Measurements from ENCODE around the gene SNAP47.
A peak's percentile ranks its signal among the peaks of the same experiment; 100 is the strongest.

The SNAP47 gene

GRCh38 chr1:227746676-227747075, 11.4 kb downstream of the SNAP47 start:
- H3K4me3 Mint-ChIP-seq = no peak overlapping the region
- no peak for DNase-seq
- H3K27me3 Mint-ChIP-seq (ENCODE audit: low read depth, poor library complexity) = no peaks in the 10 kb centered on the region
- no peaks in the 10 kb centered on the region for H3K36me3 Mint-ChIP-seq (ENCODE audit: low read depth)
- peak overlapping the region; percentile 62 for H3K27ac Mint-ChIP-seq
- no peaks in the 10 kb centered on the region for H3K9me3 Mint-ChIP-seq
- H3K4me1 Mint-ChIP-seq = no peaks in the 10 kb centered on the region
- TF ChIP-seq CTCF (IDR thresholded peaks at IDR 0.05) = no peak

GRCh38 chr1:227747382-227747781, 12.1 kb downstream of the SNAP47 start:
- H3K4me1 Mint-ChIP-seq = no peaks in the 10 kb centered on the region

DNA sequence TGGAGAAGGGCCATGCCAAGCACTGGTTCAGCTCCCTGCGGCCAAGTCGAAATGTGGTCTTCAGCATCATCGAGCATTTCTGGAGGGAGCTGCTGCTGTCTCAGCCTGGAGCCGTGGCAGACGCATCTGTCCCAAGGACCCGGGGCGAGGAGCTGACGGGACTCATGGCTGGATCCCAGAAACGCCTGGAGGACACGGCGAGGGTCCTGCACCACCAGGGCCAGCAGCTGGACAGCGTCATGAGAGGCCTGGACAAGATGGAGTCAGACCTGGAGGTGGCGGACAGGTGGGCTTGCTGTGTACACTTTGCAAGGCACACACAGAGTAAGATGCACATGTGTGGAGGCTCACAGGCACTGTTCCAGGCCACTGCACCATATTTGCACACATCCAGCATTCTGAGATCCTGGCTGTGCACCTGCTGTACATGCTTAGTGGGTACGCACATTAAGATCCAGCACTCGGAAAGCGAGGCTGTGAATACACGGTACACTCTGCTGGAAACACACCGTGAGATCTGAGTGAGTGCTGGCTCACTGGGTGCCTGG, 12.8 kb downstream of the SNAP47 start:
- no peak for DNase-seq
- TF ChIP-seq CTCF (IDR thresholded peaks at IDR 0.05) = no peak
- Mint-ChIP-seq H3K27me3 (ENCODE audit: low read depth, poor library complexity) (no peaks in the 10 kb centered on the region), H3K9me3 (no peaks in the 10 kb centered on the region), H3K36me3 (ENCODE audit: low read depth) (no peaks in the 10 kb centered on the region), H3K4me1 (no peaks in the 10 kb centered on the region), H3K4me3 (no peak overlapping the region), H3K27ac (no peak overlapping the region)

More at GRCh38 chr1:227747382-227747781, 12.1 kb downstream of the SNAP47 start:
- no peaks in the 10 kb centered on the region for H3K9me3 Mint-ChIP-seq
- no peak overlapping the region for H3K4me3 Mint-ChIP-seq
- DNase-seq = no peak
- no peaks in the 10 kb centered on the region for H3K27me3 Mint-ChIP-seq (ENCODE audit: low read depth, poor library complexity)
- no peak for TF ChIP-seq CTCF (IDR thresholded peaks at IDR 0.05)
- no peak overlapping the region for H3K27ac Mint-ChIP-seq
- no peaks in the 10 kb centered on the region for H3K36me3 Mint-ChIP-seq (ENCODE audit: low read depth)

DNA sequence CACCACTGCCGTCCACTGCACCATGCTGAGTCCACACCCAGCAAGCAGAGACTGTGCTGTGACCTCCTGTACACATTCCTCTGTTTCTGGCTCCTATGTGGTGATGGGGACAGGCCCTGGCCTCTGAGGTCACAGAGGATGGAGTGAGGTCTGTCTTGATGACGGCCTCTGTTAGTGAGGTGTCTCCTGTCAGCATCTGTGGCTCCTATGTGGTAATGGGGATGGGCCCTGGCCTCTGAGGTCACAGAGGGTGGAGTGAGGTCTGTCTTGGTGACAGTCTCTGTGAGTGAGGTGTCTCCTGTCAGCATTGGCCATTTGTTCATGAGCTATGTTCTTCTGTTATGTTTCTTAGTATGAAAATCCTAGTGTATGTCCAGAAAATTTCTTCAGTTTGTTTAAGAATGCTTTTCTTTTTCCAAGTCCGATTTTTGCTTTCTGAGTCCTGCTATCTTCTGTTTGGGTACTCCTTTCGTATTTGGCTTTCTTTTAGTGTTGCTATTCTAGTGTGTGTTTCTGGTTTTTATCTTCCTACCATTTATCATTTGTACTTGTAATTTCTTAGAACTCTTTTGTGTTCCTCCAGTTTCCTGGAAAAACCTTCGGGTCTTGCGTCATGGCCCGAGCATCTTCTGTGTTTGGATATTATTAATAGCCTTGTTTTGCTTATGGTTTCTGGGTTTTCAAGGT, 13.4 kb downstream of the SNAP47 start:
- no peaks in the 10 kb centered on the region for H3K36me3 Mint-ChIP-seq (ENCODE audit: low read depth)
- H3K9me3 Mint-ChIP-seq = no peaks in the 10 kb centered on the region
- H3K27me3 Mint-ChIP-seq (ENCODE audit: low read depth, poor library complexity) = no peaks in the 10 kb centered on the region
- peak overlapping the region; percentile 6 for H3K27ac Mint-ChIP-seq
- DNase-seq = no peak
- TF ChIP-seq CTCF (IDR thresholded peaks at IDR 0.05) = no peak
- no peak overlapping the region for H3K4me3 Mint-ChIP-seq
- H3K4me1 Mint-ChIP-seq = no peaks in the 10 kb centered on the region

GRCh38 chr1:227749225-227749624, 14.0 kb downstream of the SNAP47 start:
- Mint-ChIP-seq H3K9me3 (no peaks in the 10 kb centered on the region), H3K27ac (no peak overlapping the region), H3K27me3 (ENCODE audit: low read depth, poor library complexity) (no peaks in the 10 kb centered on the region), H3K36me3 (ENCODE audit: low read depth) (no peaks in the 10 kb centered on the region), H3K4me1 (no peaks in the 10 kb centered on the region), H3K4me3 (no peak overlapping the region)
- no peak for TF ChIP-seq CTCF (IDR thresholded peaks at IDR 0.05)
- no peak for DNase-seq
